ENCODE data around the gene FRZB.
"Not testable (repeated sequence)": the region's sequence is repeated elsewhere in the genome, so short reads cannot be mapped to it uniquely, and the experiment has no call there.

The FRZB gene

GRCh38 chr2:182890773-182891378 lies 24.4 kb upstream of the FRZB start:
- no peak for DNase-seq (ENCODE audit: extremely low read depth in 1 of 2, low read depth in 1 of 2)

GRCh38 chr2:182890305-182890704 lies 23.9 kb upstream of the FRZB start:
- no peak for DNase-seq (ENCODE audit: extremely low read depth in 1 of 2, low read depth in 1 of 2)

GRCh38 chr2:182887753-182888415 lies 21.4 kb upstream of the FRZB start:
- DNase-seq (ENCODE audit: extremely low read depth in 1 of 2, low read depth in 1 of 2): no peak

GRCh38 chr2:182887093-182887492 lies 20.7 kb upstream of the FRZB start:
- DNase-seq (ENCODE audit: extremely low read depth in 1 of 2, low read depth in 1 of 2): no peak

- DNase-seq (ENCODE audit: extremely low read depth in 1 of 2, low read depth in 1 of 2): no peak
Measured at GRCh38 chr2:182885771-182886170, 19.3 kb upstream of the FRZB start.

GRCh38 chr2:182883451-182883850 lies 17.0 kb upstream of the FRZB start:
- no peak for DNase-seq (ENCODE audit: extremely low read depth in 1 of 2, low read depth in 1 of 2)

- DNase-seq (ENCODE audit: extremely low read depth in 1 of 2, low read depth in 1 of 2): not testable (repeated sequence)
Measured at GRCh38 chr2:182880100-182880499, 13.7 kb upstream of the FRZB start.

- not testable (repeated sequence) for DNase-seq (ENCODE audit: extremely low read depth in 1 of 2, low read depth in 1 of 2)
Measured at GRCh38 chr2:182876653-182877052, 10.2 kb upstream of the FRZB start.

- no peak for DNase-seq (ENCODE audit: extremely low read depth in 1 of 2, low read depth in 1 of 2)
Measured at GRCh38 chr2:182870227-182870626, 3.8 kb upstream of the FRZB start.

GRCh38 chr2:182868054-182868796 lies 1.8 kb upstream of the FRZB start:
- DNase-seq (ENCODE audit: extremely low read depth in 1 of 2, low read depth in 1 of 2): no peak

GRCh38 chr2:182867426-182868053 lies 1.1 kb upstream of the FRZB start:
- DNase-seq (ENCODE audit: extremely low read depth in 1 of 2, low read depth in 1 of 2): no peak

- no peak for DNase-seq (ENCODE audit: extremely low read depth in 1 of 2, low read depth in 1 of 2)
Measured at GRCh38 chr2:182866095-182866460, 359 bp downstream of the FRZB start.

GRCh38 chr2:182864949-182865570 lies 1.4 kb downstream of the FRZB start:
- DNase-seq (ENCODE audit: extremely low read depth in 1 of 2, low read depth in 1 of 2): no peak

GRCh38 chr2:182863642-182864041 lies 2.8 kb downstream of the FRZB start:
- no peak for DNase-seq (ENCODE audit: extremely low read depth in 1 of 2, low read depth in 1 of 2)

GRCh38 chr2:182862091-182862490 lies 4.3 kb downstream of the FRZB start:
- DNase-seq (ENCODE audit: extremely low read depth in 1 of 2, low read depth in 1 of 2): no peak

GRCh38 chr2:182860858-182861257 lies 5.6 kb downstream of the FRZB start:
- DNase-seq (ENCODE audit: extremely low read depth in 1 of 2, low read depth in 1 of 2): no peak

GRCh38 chr2:182858671-182859070 lies 7.8 kb downstream of the FRZB start:
- no peak for DNase-seq (ENCODE audit: extremely low read depth in 1 of 2, low read depth in 1 of 2)

GRCh38 chr2:182855376-182855775 lies 11.1 kb downstream of the FRZB start:
- DNase-seq (ENCODE audit: extremely low read depth in 1 of 2, low read depth in 1 of 2): no peak

- DNase-seq (ENCODE audit: extremely low read depth in 1 of 2, low read depth in 1 of 2): no peak
Measured at GRCh38 chr2:182854375-182855105, 11.9 kb downstream of the FRZB start.

GRCh38 chr2:182852801-182853200 lies 13.6 kb downstream of the FRZB start:
- no peak for DNase-seq (ENCODE audit: extremely low read depth in 1 of 2, low read depth in 1 of 2)

GRCh38 chr2:182852090-182852489 lies 14.3 kb downstream of the FRZB start:
- DNase-seq (ENCODE audit: extremely low read depth in 1 of 2, low read depth in 1 of 2): no peak
